Astrocyte of the spinal cord (primary cell): ENCODE measurements around the gene DBR1.
"Not testable (repeated sequence)": the region's sequence is repeated elsewhere in the genome, so short reads cannot be mapped to it uniquely, and the experiment has no call there.

ENCODE experiments used
- DNase-seq: peaks from one replicate; pipeline ENCODE4 v3.0.0; 2011; ENCODE audit warnings: low read depth, low spot score
- H3K4me3 ChIP-seq: 2 replicates; pipeline ENCODE4 v1.5.1; 2011; ENCODE audit warnings: low read depth, mild to moderate bottlenecking, low read length, moderate library complexity
- CTCF ChIP-seq: IDR thresholded peaks from 2 replicates; pipeline ENCODE4 v1.5.1; 2012; ENCODE audit warnings: low read depth, mild to moderate bottlenecking, low read length, inconsistent platforms
- in situ Hi-C: cut with HindIII; loops from 2 replicates; pipeline ENCODE4 v1.10.0; 2017; ENCODE audit warnings: low sequenced_read_pairs

DBR1 gene

GRCh38 chr3:138173769-138174420 is 826 bp downstream of the DBR1 start:
- in situ Hi-C loops: no loop called here
- no peak for DNase-seq
- H3K4me3 ChIP-seq: peak overlapping the region; percentile 69
- TF ChIP-seq CTCF: no peak

GRCh38 chr3:138172625-138173024 is 2.1 kb downstream of the DBR1 start:
- H3K4me3 ChIP-seq: no peak overlapping the region
- DNase-seq: no peak
- in situ Hi-C loops: no loop called here
- TF ChIP-seq CTCF: no peak

GRCh38 chr3:138165061-138165460 is 9.7 kb downstream of the DBR1 start:
- H3K4me3 ChIP-seq: no peak overlapping the region
- in situ Hi-C loops: no loop called here
- no peak for DNase-seq
- TF ChIP-seq CTCF: no peak

GRCh38 chr3:138157743-138158142 is 17.0 kb downstream of the DBR1 start:
- DNase-seq: no peak
- in situ Hi-C loops: no loop called here
- H3K4me3 ChIP-seq: no peak overlapping the region
- TF ChIP-seq CTCF: no peak

- DNase-seq: no peak
- H3K4me3 ChIP-seq: no peak overlapping the region
- in situ Hi-C loops: no loop called here
- TF ChIP-seq CTCF: no peak
Measured at GRCh38 chr3:138154534-138154933, 20.2 kb downstream of the DBR1 start.

GRCh38 chr3:138148503-138148902 is 26.2 kb downstream of the DBR1 start:
- no peak for DNase-seq
- TF ChIP-seq CTCF: no peak
- H3K4me3 ChIP-seq: no peak overlapping the region
- in situ Hi-C loops: no loop called here

GRCh38 chr3:138142181-138142580 is 32.5 kb downstream of the DBR1 start:
- H3K4me3 ChIP-seq, in situ Hi-C loops, DNase-seq: not testable (repeated sequence)
